GM19452 (cell line): ENCODE measurements around the gene CNTN4.

Experiments
- ATAC-seq: cut with Tn5 transposase; IDR thresholded peaks from one replicate; pipeline ENCODE4 v1.9.1; 2021; ENCODE audit not compliant: unreplicated experiment

The CNTN4 gene

GRCh38 chr3:3081381-3082233 lies 982.9 kb downstream of the CNTN4 start:
- peak; percentile 46 for ATAC-seq

GRCh38 chr3:3082234-3082924 lies 983.7 kb downstream of the CNTN4 start:
- peak; percentile 70 for ATAC-seq

GRCh38 chr3:3084890-3085289 lies 986.2 kb downstream of the CNTN4 start:
- no peak for ATAC-seq

GRCh38 chr3:3085782-3086181 lies 987.1 kb downstream of the CNTN4 start:
- ATAC-seq = peak; percentile 35

- ATAC-seq = no peak
These were observed 987.6 kb downstream of the CNTN4 start for GRCh38 chr3:3086239-3086638.

GRCh38 chr3:3087279-3087678 lies 988.6 kb downstream of the CNTN4 start:
- no peak for ATAC-seq

GRCh38 chr3:3087716-3088465 lies 989.2 kb downstream of the CNTN4 start:
- no peak for ATAC-seq

- peak; percentile 91 for ATAC-seq
These were observed 990.4 kb downstream of the CNTN4 start for GRCh38 chr3:3089017-3089416.

GRCh38 chr3:3097958-3098357 lies 999.3 kb downstream of the CNTN4 start:
- ATAC-seq = no peak

- ATAC-seq = peak; percentile 58
These were observed 1003.2 kb downstream of the CNTN4 start for GRCh38 chr3:3101660-3102458.

- ATAC-seq = no peak
These were observed 1004.1 kb downstream of the CNTN4 start for GRCh38 chr3:3102751-3103150.

- ATAC-seq = no peak
These were observed 1006.6 kb downstream of the CNTN4 start for GRCh38 chr3:3105246-3105645.

- ATAC-seq = no peak
These were observed 1007.1 kb downstream of the CNTN4 start for GRCh38 chr3:3105815-3106214.

GRCh38 chr3:3107181-3107580 lies 1008.5 kb downstream of the CNTN4 start:
- ATAC-seq = no peak
